Ramos (cell line): ENCODE data around the gene SLC25A6.
"Not testable (repeated sequence)": the region's sequence is repeated elsewhere in the genome, so short reads cannot be mapped to it uniquely, and the experiment has no call there.

Experiments used
- in situ Hi-C: fragments of 300-500 bp; cut with MboI; formaldehyde crosslinking; loops from one replicate; pipeline ENCODE4 v1.14.3; 2022; ENCODE audit warnings: low sequenced_read_pairs; ENCODE audit not compliant: unreplicated experiment

Gene SLC25A6

GRCh38 chrX:1391370-1391706, 575 bp downstream of the SLC25A6 start:
- in situ Hi-C loops, result no loop called here

- in situ Hi-C loops, result no loop called here
Measured at GRCh38 chrX:1390621-1391369, 1.1 kb downstream of the SLC25A6 start.

GRCh38 chrX:1389993-1390285, 2.0 kb downstream of the SLC25A6 start:
- in situ Hi-C loops, result no loop called here

GRCh38 chrX:1389181-1389992, 2.5 kb downstream of the SLC25A6 start:
- in situ Hi-C loops, result no loop called here

GRCh38 chrX:1388651-1389050, 3.3 kb downstream of the SLC25A6 start:
- in situ Hi-C loops, result no loop called here

- in situ Hi-C loops, result no loop called here
Measured at GRCh38 chrX:1387141-1387776, 4.7 kb downstream of the SLC25A6 start.

GRCh38 chrX:1386338-1387127, 5.4 kb downstream of the SLC25A6 start:
- in situ Hi-C loops, result no loop called here

- in situ Hi-C loops, result no loop called here
Measured at GRCh38 chrX:1385253-1386223, 6.4 kb downstream of the SLC25A6 start.

GRCh38 chrX:1384658-1385252, 7.2 kb downstream of the SLC25A6 start:
- in situ Hi-C loops, result no loop called here

- in situ Hi-C loops, result no loop called here
Measured at GRCh38 chrX:1380672-1381233, 11.2 kb downstream of the SLC25A6 start.

- in situ Hi-C loops, result no loop called here
Measured at GRCh38 chrX:1378306-1378759, 13.6 kb downstream of the SLC25A6 start.

GRCh38 chrX:1368385-1368698, 23.6 kb downstream of the SLC25A6 start:
- in situ Hi-C loops, result no loop called here

GRCh38 chrX:1366363-1366762, 25.6 kb downstream of the SLC25A6 start:
- in situ Hi-C loops, result not testable (repeated sequence)

- in situ Hi-C loops, result no loop called here
Measured at GRCh38 chrX:1361910-1362309, 30.0 kb downstream of the SLC25A6 start.

GRCh38 chrX:1361275-1361674, 30.6 kb downstream of the SLC25A6 start:
- in situ Hi-C loops, result no loop called here

GRCh38 chrX:1360171-1360570, 31.7 kb downstream of the SLC25A6 start:
- in situ Hi-C loops, result no loop called here

GRCh38 chrX:1359477-1359873, 32.4 kb downstream of the SLC25A6 start:
- in situ Hi-C loops, result no loop called here

GRCh38 chrX:1358793-1359476, 33.0 kb downstream of the SLC25A6 start:
- in situ Hi-C loops, result no loop called here
